Kidney (tissue), 14 donors: Measurements from ENCODE around the gene PRR5L. TPM values are rescaled to one million over a fixed set of nuclear protein-coding genes. Genes with fewer than 3 reads are reported as not detected.

Experiments used
- DNase-seq, 5 donors: peaks; one replicate each; pipeline ENCODE4 v3.0.0-alpha.2; 2013 to 2020
- FAIRE-seq: peaks from 2 replicates; lab custom pipeline; 2012; peaks lifted over from hg19 to GRCh38; lab: Jason Lieb, UNC
- H3K27ac ChIP-seq, 2 donors: one replicate each; pipeline ENCODE4 v1.7.0; 2013; ENCODE audit warnings: low read depth in 2 of 2, low read length in 2 of 2, inconsistent platforms in 1 of 2
- H3K27me3 ChIP-seq: one replicate; pipeline ENCODE4 v1.7.1; 2013; ENCODE audit warnings: low read length, inconsistent platforms; ENCODE audit not compliant: control insufficient read depth, insufficient read depth
- H3K36me3 ChIP-seq, 3 donors: one replicate each; pipeline versions ENCODE4 v1.7.0 to v1.7.1; 2013; ENCODE audit warnings: low read length in 3 of 3, control low read depth in 1 of 3, inconsistent platforms in 1 of 3; ENCODE audit not compliant: insufficient read depth in 3 of 3, control insufficient read depth in 2 of 3
- H3K4me1 ChIP-seq, 3 donors: one replicate each; pipeline versions ENCODE4 v1.7.0 to v1.7.1; 2013; ENCODE audit warnings: low read length in 3 of 3, inconsistent platforms in 1 of 3, low read depth in 1 of 3; ENCODE audit not compliant: control insufficient read depth in 2 of 3, insufficient read depth in 2 of 3
- H3K4me3 ChIP-seq, 3 donors: one replicate each; pipeline versions ENCODE4 v1.7.0 to v1.8.1; 2013; ENCODE audit warnings: low read length in 3 of 3, control low read depth in 1 of 3, inconsistent platforms in 1 of 3
- H3K9ac ChIP-seq, 3 donors: one replicate each; pipeline versions ENCODE4 v1.7.0 to v1.7.1; 2013; ENCODE audit warnings: low read length in 3 of 3, control low read depth in 1 of 3, inconsistent platforms in 1 of 3
- H3K9me3 ChIP-seq, 3 donors: one replicate each; pipeline versions ENCODE4 v1.7.0 to v1.7.1; 2013; ENCODE audit warnings: low read length in 3 of 3, control low read depth in 1 of 3, inconsistent platforms in 1 of 3; ENCODE audit not compliant: control insufficient read depth in 2 of 3, insufficient read depth in 1 of 3
- intact Hi-C: fragments of 100-400 bp; cut with DNase I; formaldehyde crosslinking; loops from one replicate; pipeline ENCODE4 v1.11.1; 2022
- polyA plus RNA-seq: library from polyadenylated mRNA; stranded (reverse); fragments of 350-450 nt; fragmentation: Illumina TruSeq; extraction: RNeasy Lipid Tissue Mini Kit (QIAGEN cat#74804); gene quantifications from one replicate; pipeline ENCODE4 v1.2.3, GENCODE V29; 2014; ENCODE audit warnings: low read depth, low replicate concordance; ENCODE audit not compliant: insufficient read depth
- total RNA-seq: library from RNA; stranded (reverse); fragmentation: NEBNext Ultra II Directional; extraction: Animal tissue kit (Norgen Biotek cat#: 25700); gene quantifications from one replicate; pipeline ENCODE4 v1.2.1, GENCODE V29; 2021
- TF ChIP-seq, protein P1 (sequence below): IDR thresholded peaks from 3 replicates; pipeline ENCODE4 v1.5.1; 2012; ENCODE audit warnings: mild to moderate bottlenecking, moderate library complexity, borderline replicate concordance; ENCODE audit not compliant: insufficient read depth; ENCODE audit errors: extremely low read depth
- donor health status: control.
- donor health status: control.
- donor health status: control.
- donor health status: control.
- donor health status: control.
- donor health status: DM: yes; HTN: yes; CAD: no.
- donor health status: Normal renal cell carcinoma (clear cell type).

The PRR5L gene
- total and polyA plus RNA-seq, 2 donors from 2014 or later, result 6.3 to 17.5 TPM

DNA sequence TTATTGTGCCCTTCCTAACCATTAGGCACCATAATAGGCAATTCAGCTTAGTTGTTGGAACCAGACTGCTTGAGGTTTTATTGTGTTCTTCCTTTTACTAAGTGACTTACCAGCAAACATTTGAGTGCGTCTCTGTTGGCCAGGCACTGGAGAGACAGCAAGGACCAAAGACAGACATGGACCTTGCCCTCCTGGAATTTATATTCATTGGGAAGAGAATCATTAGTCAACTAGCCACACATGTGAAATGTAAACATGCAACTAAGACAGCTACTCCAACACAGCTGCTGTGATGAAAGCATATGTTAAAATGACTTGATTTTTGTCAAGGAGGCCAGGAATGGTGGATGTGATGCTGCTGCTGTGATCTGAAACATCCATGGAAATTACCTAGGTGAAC, 107.6 kb downstream of the PRR5L start:
- Histone ChIP-seq H3K9me3 (no peaks in the 10 kb centered on the region), H3K4me3 (no peak overlapping the region), H3K27me3 (no peaks in the 10 kb centered on the region), H3K4me1 (no peaks in the 10 kb centered on the region), H3K9ac (no peak overlapping the region), H3K36me3 (no peaks in the 10 kb centered on the region), H3K27ac (no peak overlapping the region)
- intact Hi-C loops, result no loop called here
- FAIRE-seq, result no peak
- no peak for DNase-seq
- TF ChIP-seq, protein P1, sequence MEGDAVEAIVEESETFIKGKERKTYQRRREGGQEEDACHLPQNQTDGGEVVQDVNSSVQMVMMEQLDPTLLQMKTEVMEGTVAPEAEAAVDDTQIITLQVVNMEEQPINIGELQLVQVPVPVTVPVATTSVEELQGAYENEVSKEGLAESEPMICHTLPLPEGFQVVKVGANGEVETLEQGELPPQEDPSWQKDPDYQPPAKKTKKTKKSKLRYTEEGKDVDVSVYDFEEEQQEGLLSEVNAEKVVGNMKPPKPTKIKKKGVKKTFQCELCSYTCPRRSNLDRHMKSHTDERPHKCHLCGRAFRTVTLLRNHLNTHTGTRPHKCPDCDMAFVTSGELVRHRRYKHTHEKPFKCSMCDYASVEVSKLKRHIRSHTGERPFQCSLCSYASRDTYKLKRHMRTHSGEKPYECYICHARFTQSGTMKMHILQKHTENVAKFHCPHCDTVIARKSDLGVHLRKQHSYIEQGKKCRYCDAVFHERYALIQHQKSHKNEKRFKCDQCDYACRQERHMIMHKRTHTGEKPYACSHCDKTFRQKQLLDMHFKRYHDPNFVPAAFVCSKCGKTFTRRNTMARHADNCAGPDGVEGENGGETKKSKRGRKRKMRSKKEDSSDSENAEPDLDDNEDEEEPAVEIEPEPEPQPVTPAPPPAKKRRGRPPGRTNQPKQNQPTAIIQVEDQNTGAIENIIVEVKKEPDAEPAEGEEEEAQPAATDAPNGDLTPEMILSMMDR, result no peak

GRCh38 chr11:36404831-36405230, 108.7 kb downstream of the PRR5L start:
- Histone ChIP-seq H3K4me3 (no peak overlapping the region), H3K27ac (no peak overlapping the region), H3K4me1 (peaks cover 0 to 4% (median 0%) of the 10 kb centered on the region in 3 donors), H3K9me3 (no peaks in the 10 kb centered on the region), H3K36me3 (no peaks in the 10 kb centered on the region), H3K9ac (no peak overlapping the region), H3K27me3 (no peaks in the 10 kb centered on the region)
- FAIRE-seq (no peak), DNase-seq (no peak)
- intact Hi-C loops, result no loop called here
- TF ChIP-seq, protein P1, result no peak

GRCh38 chr11:36405585-36406367, 109.7 kb downstream of the PRR5L start:
- intact Hi-C loops, result no loop called here

More at GRCh38 chr11:36405585-36406367, 109.7 kb downstream of the PRR5L start:
- Histone ChIP-seq H3K4me1 (peaks cover 0 to 10% (median 0%) of the 10 kb centered on the region in 3 donors), H3K9ac (no peak overlapping the region), H3K9me3 (no peaks in the 10 kb centered on the region), H3K27me3 (no peaks in the 10 kb centered on the region), H3K36me3 (no peaks in the 10 kb centered on the region), H3K27ac (no peak overlapping the region), H3K4me3 (no peak overlapping the region)
- no peak for DNase-seq
- FAIRE-seq, result no peak
- TF ChIP-seq, protein P1, result no peak
